Stimulated activated CD8-positive, alpha-beta memory T cell treated with anti-CD3 and anti-CD28 coated beads, Interleukin-15, amount 100 ng/mL, for 4 hours (primary cell): ENCODE results near the gene KIF22.
"Not testable (repeated sequence)": the region's sequence is repeated elsewhere in the genome, so short reads cannot be mapped to it uniquely, and the experiment has no call there.

Experiments
- DNase-seq, 2 donors: peaks; one replicate each; pipeline ENCODE4 v3.0.0-alpha.2; 2020; ENCODE audit warnings: low read depth in 2 of 2

Gene KIF22

GRCh38 chr16:29766571-29766970 is 24.0 kb upstream of the KIF22 start:
- DNase-seq: no peak

- DNase-seq: no peak
Observed at GRCh38 chr16:29767062-29767461, 23.5 kb upstream of the KIF22 start.

DNA sequence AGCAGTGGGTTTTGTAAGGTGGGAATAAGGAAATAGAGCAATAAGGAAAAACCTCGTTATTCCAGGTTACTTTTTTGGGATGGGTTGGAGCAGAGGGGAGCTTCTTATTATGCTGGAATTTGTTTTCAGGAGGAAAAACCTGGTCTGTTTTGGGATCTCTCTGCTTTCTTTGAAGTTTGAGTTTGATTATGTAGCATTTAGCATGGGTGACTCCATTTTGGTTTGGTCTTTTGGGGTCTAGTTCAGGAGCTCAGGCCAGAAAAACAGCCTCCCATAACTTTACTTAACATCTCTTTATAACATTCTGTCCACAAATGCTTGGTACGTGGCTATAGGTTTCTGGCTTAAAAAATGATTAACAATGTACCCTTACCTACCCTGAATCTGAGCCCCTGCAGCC is 21.0 kb upstream of the KIF22 start:
- DNase-seq: no peak

DNA sequence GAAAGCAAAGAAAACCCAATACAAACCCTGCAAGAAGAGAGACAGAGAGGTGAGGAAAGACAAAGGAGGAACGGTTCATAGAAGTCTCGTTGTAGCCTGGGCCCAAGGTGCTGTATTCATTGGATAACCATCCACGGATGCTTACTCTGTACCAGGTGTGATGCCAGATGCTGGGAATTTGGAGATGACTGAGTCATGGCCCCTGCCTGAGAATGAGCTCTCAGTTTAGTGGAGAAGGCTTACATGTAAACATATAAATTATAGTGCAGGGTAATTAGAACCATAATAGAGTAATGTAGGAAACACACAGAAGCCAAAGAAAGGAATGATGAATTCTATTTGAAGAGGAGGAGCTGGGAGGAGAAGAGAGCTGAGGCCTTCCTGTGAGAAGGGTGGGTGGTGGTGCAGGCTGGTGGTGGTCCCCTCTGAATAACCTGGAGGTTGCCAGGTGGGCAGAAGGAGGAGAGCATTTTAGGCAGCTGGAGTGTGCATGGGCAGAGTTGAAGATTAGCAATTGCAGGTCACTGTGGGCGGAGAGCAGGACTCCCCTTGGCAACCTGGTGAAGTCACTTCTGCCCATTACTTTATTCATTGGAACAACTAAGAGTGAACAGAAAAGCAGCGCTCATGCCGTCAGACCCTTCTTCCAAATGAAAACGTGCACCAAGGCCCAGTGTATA is 20.2 kb upstream of the KIF22 start:
- no peak for DNase-seq

GRCh38 chr16:29772330-29772729 is 18.2 kb upstream of the KIF22 start:
- not testable (repeated sequence) for DNase-seq

DNA sequence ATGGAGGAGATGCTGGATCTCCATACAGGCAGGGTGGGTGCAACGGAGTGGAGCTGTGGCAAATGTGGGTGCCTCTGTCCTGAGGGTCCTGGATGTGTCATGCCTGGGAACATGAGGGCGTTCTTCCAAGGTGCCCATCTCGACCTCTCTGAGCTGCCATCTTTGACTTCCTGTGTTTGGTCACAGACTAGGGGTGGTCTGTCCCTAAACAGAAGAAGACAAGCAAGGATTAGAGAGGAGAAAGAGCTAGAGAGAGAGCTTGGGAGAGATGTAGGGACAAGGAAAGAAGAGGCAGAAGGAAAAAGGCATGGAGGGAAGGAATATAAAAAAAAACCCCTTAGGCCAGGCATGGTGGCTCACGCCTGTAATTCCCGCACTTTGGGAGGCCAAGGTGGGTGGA is 15.8 kb upstream of the KIF22 start:
- no peak for DNase-seq

DNA sequence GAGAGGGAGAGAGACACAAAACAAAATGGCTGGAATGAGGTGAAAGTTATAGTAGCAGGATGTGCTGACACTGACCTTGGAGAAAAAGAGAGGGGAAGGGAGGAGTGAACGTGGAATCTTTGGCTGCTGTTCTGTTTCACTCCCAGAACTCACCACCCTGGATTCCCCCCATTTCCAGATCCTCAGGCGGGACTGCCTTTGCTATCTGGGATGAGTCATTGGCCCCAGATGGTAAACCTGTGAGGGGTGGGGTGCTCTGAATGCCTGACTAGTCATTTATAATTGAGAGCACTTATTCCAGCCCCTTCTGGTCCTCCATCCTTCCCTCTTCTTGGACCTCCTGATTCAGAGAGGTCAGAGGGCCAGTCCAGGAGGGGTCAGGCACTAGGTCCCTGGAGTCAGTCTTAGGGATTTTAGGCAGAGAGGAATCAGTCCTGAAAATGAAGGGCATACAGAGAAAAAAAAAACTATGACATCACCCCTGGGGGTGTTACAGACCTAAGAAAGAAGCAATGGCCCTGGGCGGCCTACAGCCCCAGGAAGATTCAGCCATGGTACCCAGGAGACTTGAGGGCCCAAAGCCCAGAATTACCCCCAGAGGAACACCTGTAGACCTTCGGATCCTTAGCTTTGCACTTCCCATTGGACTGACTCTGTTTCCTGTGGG is 14.7 kb upstream of the KIF22 start:
- no peak for DNase-seq

GRCh38 chr16:29777576-29778350 is 12.8 kb upstream of the KIF22 start, which contains the start of gene ZG16:
ZG16 (plus strand) TSS chr16:29778256; CDS start chr16:29779267, 1,011 bp downstream.
- no peak for DNase-seq

DNA sequence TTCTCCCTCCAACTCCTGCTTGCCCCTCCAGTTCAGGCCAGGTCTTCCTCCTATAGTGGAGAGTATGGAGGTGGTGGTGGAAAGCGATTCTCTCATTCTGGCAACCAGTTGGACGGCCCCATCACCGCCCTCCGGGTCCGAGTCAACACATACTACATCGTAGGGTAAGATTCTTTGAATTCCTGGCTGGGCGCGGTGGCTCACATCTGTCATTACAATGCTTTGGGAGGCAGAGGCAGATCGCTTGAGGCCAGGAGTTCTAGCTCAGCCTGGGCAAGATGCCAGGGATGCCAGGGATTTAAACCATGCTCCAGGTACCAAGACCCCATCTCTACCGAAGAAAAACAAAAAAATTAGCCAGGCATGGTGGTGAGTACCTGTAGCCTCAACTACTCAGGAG is 11.1 kb upstream of the KIF22 start:
- DNase-seq: no peak

DNA sequence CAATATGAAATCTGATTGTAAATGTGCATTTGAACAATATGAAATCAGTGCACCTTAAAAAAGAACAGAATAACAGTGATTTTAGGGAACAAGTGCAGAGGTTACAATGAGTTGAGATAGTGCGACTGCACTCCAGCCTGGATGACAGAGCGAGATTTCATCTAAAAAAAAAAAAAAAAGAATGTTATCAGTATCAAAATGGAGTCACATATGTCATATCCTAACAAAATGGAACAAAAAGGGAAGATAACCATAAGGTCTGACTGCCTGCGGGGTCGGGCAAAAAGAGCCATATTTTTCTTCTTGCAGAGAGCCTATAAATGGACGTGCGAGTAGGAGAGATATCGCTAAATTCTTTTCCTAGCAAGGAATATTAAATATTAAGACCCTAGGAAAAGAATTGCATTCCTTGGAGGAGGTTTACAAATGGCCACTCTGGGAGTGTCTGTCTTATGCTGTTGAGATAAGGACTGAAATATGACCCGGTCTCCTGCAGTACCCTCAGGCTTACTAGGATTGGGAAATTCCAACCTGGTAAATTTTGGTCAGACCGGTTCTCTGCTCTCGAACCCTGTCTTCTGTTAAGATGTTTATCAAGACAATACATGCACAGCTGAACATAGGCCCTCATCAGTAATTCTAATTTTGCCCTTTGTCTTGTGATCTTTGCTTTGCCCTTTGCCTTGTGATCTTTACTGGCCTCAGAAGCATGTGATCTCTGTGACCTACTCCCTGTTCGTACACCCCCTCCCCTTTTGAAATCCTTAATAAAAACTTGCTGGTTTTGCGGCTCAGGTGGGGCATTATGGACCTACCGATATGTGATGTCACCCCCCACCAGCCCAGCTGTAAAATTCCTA is 7.2 kb upstream of the KIF22 start:
- DNase-seq: not testable (repeated sequence)

- DNase-seq: no peak
Observed at GRCh38 chr16:29784157-29784556, 6.4 kb upstream of the KIF22 start.

DNA sequence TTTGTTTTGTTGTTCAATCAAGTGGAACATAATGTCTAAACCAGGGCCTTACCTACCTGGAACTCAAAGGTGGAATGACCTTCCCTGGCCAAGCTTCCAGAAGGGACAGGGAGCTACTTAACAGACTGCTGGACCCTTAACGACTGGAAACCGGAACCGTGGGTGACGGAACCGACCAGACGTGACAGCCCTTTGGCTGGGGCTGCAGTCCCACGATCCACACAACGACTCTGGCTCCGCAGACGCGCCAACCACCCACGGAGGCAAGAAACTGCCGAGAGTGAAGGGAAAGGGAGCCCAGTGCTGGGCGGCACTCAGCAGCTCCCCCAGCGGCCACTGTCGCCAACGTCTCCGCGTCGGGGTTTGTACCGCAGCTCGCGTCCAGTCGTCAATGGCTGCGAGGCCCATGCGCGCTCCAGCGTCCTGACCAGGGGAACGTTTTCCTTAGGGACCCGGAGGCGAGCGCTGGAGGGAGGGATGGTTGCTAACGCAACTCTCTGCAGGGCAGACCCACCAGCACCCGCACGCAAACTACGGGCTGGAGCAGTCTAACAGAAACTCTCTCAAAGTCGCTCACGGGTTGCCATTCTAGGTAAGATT is 5.5 kb upstream of the KIF22 start:
- DNase-seq: peak; percentile 50 to 54

DNA sequence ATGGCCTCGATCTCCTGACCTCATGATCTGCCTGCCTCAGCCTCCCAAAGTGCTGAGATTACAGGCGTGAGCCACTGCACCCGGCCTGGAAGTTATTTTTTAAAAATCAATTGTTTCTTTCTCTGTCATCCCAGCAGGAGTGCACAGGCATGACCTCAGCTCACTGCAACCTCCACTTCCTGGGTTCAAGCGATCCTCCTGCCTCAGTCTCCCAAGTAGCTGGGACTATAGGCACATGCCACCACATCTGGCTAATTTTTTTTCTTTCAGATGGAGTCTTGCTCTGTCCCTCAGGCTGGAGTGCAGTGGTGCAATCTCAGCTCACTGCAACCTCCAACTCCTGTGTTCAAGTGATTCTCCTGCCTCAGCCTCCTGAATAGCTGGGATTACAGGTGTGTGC is 3.4 kb upstream of the KIF22 start:
- DNase-seq: not testable (repeated sequence)

- no peak for DNase-seq
Observed at GRCh38 chr16:29789775-29790182, 772 bp upstream of the KIF22 start.

GRCh38 chr16:29790949-29791844 is 646 bp downstream of the KIF22 start:
- no peak for DNase-seq

- no peak for DNase-seq
Observed at GRCh38 chr16:29791845-29792807, 1.6 kb downstream of the KIF22 start.

DNA sequence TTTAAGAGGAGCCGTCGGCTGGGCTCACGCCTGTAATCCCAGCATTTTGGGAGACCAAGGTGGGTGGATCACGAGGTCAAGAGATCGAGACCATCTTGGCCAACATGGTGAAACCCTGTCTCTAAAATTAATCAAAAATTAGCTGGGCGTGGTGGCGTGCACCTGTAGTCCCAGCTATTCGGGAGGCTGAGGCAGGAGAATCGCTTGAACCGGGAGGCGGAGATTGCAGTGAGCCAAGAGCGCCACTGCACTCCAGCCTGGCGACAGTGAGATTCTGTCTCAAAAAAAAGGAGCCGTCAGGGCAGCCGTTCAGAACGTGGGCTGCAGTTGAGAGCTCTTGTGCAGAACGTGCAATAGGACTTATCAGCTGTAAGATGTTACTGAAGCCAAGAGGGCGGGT is 2.6 kb downstream of the KIF22 start:
- DNase-seq: not testable (repeated sequence)

DNA sequence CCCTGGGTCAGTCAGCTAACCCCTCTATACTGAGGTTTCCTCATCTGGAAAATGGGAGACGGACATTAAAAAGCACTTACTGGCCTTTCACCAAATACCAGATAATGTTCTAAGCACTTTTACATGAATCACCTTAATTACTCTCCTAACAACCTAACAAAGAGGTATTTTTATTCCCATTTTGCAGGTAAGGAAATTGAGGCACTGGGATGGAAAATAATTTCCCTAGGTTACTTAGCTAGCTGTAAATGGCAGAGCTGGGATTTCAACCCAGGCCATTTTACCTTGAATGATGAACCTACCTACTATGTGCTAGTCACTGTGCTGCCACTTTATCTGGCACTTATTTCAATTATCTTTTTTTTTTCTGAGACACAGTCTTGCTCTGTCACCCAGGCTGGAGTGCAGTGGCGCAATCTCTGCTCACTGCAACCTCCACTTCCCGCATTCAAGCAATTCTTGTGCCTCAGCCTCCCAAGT is 3.7 kb downstream of the KIF22 start:
- DNase-seq: no peak

DNA sequence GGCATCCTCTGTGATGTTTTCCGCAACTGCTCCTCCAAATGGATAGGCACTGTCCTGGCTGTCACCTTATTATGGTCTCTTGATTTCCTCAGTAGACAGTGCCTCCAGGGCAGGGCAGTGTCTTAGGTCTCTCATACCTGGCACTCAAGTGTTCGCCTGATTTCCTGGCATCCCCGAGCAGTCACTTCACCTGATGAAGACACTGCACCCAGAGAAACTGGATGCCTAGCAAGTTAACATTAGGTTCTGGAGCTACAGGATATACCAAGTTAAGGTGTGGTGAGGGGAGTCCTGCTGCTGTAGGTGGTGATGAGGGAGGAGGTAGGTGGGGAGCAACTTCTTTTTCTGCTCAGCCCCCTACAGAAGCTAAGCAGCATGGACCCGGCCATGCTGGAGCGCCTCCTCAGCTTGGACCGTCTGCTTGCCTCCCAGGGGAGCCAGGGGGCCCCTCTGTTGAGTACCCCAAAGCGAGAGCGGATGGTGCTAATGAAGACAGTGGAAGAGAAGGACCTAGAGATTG is 11.9 kb downstream of the KIF22 start:
- DNase-seq: no peak
